Motor neuron (in vitro differentiated cells): ENCODE results near the gene LMLN. TPM values are rescaled to one million over a fixed set of nuclear protein-coding genes. Genes with fewer than 3 reads are reported as not detected.
A peak's percentile ranks its signal among the peaks of the same experiment; 100 is the strongest.

Experiments
- ATAC-seq, 8 experiments: fragments of 200-7000 bp; cut with Tn5 transposase; replicated peaks in 6 of 8; 2 replicates each; pipeline ENCODE4 v1.8.0; 2021; ENCODE audit warnings: mild to moderate bottlenecking in 8 of 8, moderate library complexity in 8 of 8
- H3K27ac ChIP-seq, 2 donors: fragments of 250-450 bp; sonication (Bioruptor Pico); 2 replicates each; pipeline ENCODE4 v1.9.0; 2021; ENCODE audit warnings: antibody characterized with exemption in 2 of 2, mild to moderate bottlenecking in 2 of 2, moderate library complexity in 1 of 2
- H3K4me1 ChIP-seq, 2 donors: fragments of 250-450 bp; sonication (Bioruptor Pico); replicated peaks in 1 of 2; 2 replicates each; pipeline ENCODE4 v1.6.1; 2021; ENCODE audit warnings: antibody characterized with exemption in 2 of 2, mild to moderate bottlenecking in 2 of 2, moderate library complexity in 1 of 2
- H3K4me3 ChIP-seq, 5 donors: fragments of 250-450 bp; sonication (Bioruptor Pico); 2 replicates each; pipeline ENCODE4 v1.9.0; 2021; ENCODE audit warnings: antibody characterized with exemption in 5 of 5, mild to moderate bottlenecking in 5 of 5, moderate library complexity in 4 of 5
- WGBS, 10 experiments: fragments of 450-650 bp; shearing (Covaris generic); methylation state at CpG; one replicate each; pipeline ENCODE4 v1.0.0; 2022; 5-methylcytosine and 5-hydroxymethylcytosine counted together
- in situ Hi-C, 9 experiments: fragments of 400-800 bp; cut with MboI; loops; one replicate each; pipeline ENCODE4 v1.15.0; 2021; ENCODE audit warnings: low sequenced_read_pairs in 9 of 9, low pct_unique_long_range_greater_than_20kb in 2 of 9; ENCODE audit not compliant: unreplicated experiment in 9 of 9
- total RNA-seq, 8 experiments: library from RNA; unstranded; fragments of 300-600 nt; gene quantifications; 2 replicates each; pipeline versions ENCODE4 v1.2.3 to v1.2.4, GENCODE V29; 2022

Gene LMLN
- total RNA-seq, 8 experiments from 2014 or later, result 3.9 to 10.6 (median 4.4) TPM

- 41 to 100% (median 88%) methylated on average over 1 to 4 of the region's 4 CpGs for WGBS, 10 experiments
- H3K27ac ChIP-seq, result no peak overlapping the region
- H3K4me3 ChIP-seq, result no peak overlapping the region
- in situ Hi-C loops, result no loop called here
- ATAC-seq, result no peak
- H3K4me1 ChIP-seq, result no peaks in the 10 kb centered on the region
Measured at GRCh38 chr3:198018416-198018815, 58.4 kb downstream of the LMLN start.

DNA sequence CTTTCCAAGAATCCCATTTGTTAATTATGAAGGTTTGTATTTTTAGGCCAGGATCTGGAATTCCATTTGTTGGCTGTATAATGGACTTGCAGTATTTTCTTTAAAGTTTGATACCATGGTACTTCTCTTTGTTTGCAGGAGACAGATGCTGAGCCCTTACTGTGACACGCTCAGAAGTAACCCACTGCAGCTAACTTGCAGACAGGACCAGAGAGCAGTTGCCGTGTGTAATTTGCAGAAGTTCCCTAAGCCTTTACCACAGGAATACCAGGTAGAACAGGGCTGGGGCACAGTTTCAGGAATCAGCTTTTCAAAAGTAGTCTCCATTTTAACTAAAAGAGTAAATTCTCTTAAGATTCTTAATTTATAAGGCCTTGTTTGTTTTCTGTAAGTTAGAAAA is 59.1 kb downstream of the LMLN start:
- no peak overlapping the region for H3K27ac ChIP-seq
- WGBS, 10 experiments, result 53 to 100% (median 79%) methylated on average over 1 to 2 of the region's 2 CpGs; no CpG with 5 or more reads in 2 of the 10 experiments
- in situ Hi-C loops, result no loop called here
- no peak overlapping the region for H3K4me3 ChIP-seq
- ATAC-seq, result no peak
- no peaks in the 10 kb centered on the region for H3K4me1 ChIP-seq

DNA sequence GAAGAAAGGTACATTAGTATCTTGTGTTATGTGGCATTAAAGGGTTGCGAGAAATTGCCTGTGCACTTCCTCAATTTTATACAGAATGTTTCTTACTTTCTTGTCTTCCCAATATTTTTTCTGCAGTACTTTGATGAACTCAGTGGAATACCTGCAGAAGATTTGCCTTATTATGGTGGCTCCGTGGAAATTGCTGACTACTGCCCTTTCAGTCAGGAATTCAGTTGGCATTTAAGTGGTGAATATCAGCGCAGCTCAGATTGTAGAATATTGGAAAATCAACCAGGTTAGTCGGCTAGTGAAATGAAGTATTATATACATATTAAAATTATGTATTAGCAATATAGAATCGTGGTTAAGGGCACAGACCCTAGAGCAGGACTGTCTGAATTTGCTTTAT is 61.3 kb downstream of the LMLN start:
- H3K4me1 ChIP-seq, result no peaks in the 10 kb centered on the region
- H3K4me3 ChIP-seq, result no peak overlapping the region
- ATAC-seq, result no peak
- 30 to 100% (median 85%) methylated on average over 2 to 5 of the region's 5 CpGs for WGBS, 10 experiments
- no peak overlapping the region for H3K27ac ChIP-seq
- in situ Hi-C loops, result no loop called here

DNA sequence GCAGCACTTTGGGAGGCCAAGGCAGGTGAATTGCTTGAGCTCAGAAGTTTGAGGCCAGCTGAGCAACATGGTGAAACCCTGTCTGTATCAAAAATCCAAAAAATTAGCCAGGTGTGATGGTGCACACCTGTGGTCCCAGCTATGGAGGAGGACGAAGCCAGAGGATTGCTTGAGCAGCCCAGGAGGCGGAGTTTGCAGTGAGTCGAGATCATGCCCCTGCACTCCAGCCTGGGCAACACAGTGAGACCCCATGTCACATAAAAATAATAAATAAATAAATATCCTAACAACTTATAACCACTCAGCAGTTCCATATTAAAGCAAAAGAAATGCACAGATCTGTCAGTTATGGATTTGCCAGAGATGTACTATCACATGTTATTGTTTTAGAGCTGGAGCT is 62.6 kb downstream of the LMLN start:
- 76 to 100% (median 100%) methylated on average over 1 to 3 of the region's 3 CpGs; no CpG with 5 or more reads in 5 of the 10 experiments for WGBS, 10 experiments

DNA sequence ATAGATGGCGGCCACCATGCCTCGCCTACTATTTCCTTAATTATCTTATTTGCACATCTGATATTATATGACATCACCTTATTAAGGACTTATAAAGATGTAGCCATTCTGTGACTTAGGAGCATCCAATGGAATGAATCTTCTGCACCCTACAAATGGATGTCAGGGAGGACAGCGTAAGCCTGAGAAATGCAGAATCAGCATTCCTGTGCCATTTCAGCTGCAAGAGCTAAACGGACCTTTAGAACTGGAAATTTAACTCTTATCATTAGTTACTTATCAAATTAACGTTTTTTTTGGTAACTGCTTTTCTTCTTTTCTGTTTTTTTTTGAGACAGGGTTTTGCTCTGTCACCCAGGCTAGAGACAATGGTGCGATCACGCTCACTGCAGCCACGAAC is 65.6 kb downstream of the LMLN start:
- Histone ChIP-seq H3K4me3 (no peak overlapping the region), H3K27ac (no peak overlapping the region), H3K4me1 (no peaks in the 10 kb centered on the region)
- in situ Hi-C loops, result no loop called here
- 31 to 88% (median 84%) methylated on average over 2 to 8 of the region's 8 CpGs; no CpG with 5 or more reads in 2 of the 10 experiments for WGBS, 10 experiments
- ATAC-seq, result no peak

More for the DNA sequence above, 62.6 kb downstream of the LMLN start:
- Histone ChIP-seq H3K27ac (no peak overlapping the region), H3K4me1 (no peaks in the 10 kb centered on the region), H3K4me3 (no peak overlapping the region)
- no peak for ATAC-seq
- in situ Hi-C loops, result no loop called here

DNA sequence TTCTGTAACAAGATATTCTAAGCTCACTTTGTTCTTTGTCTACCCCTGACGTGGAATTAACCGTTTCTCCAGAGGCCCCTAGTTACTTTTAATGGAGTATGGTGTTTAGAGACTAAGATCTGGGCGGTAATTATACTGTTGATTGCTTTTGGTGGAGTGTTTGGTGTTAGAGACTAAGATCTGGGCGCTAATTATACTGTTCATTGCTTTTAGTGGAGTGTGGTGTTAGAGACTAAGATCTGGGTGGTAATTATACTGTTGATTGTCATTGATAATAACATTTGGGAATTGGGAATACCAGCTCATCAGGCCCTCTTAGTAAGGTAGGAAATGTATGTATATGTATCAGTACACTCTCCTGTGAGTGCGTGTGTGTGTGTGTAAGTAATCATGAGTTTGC is 66.6 kb downstream of the LMLN start:
- H3K4me1 ChIP-seq, result no peaks in the 10 kb centered on the region
- no peak overlapping the region for H3K4me3 ChIP-seq
- no peak for ATAC-seq
- in situ Hi-C loops, result no loop called here
- H3K27ac ChIP-seq, result no peak overlapping the region
- WGBS, 10 experiments, result 50 to 100% (median 95%) methylated on average over 1 to 2 of the region's 5 CpGs; no CpG with 5 or more reads in 4 of the 10 experiments

GRCh38 chr3:198027045-198027798 is 67.2 kb downstream of the LMLN start:
- ATAC-seq, result no peak
- Histone ChIP-seq H3K4me3 (no peak overlapping the region), H3K4me1 (no peaks in the 10 kb centered on the region), H3K27ac (no peak overlapping the region)
- 62 to 100% (median 85%) methylated on average over 2 to 15 of the region's 17 CpGs for WGBS, 10 experiments
- in situ Hi-C loops, result no loop called here

DNA sequence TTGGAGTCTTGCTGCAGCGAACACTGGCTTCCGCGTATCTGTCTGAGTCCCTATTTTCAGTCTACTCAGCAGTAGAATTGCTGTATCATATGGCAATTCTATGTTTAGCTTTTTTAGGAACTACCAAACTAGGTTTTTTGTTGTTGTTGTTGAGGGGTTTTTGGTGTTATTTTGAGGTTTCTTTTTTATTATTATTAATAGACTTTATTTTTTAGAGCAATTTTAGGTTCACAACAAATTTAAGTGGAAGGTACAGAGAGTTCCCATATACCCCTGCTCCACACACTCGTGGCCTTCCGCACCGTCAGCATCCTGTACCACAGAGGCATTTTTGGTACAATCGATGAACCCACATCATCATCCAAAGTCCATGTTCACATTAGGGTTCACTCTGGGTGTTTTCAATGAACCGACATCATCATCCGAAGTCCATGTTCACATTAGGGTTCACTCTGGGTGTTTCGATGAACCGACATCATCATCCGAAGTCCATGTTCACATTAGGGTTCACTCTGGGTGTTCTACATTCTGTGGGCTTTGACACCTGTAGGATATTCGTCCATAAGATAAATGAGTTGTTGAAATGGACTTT is 67.9 kb downstream of the LMLN start:
- 83 to 99% (median 93%) methylated on average over 1 to 12 of the region's 13 CpGs for WGBS, 10 experiments
- H3K27ac ChIP-seq, result no peak overlapping the region
- no peak for ATAC-seq
- no peaks in the 10 kb centered on the region for H3K4me1 ChIP-seq
- no peak overlapping the region for H3K4me3 ChIP-seq
- in situ Hi-C loops, result no loop called here

GRCh38 chr3:198028718-198029117 is 68.7 kb downstream of the LMLN start:
- in situ Hi-C loops, result no loop called here
- Histone ChIP-seq H3K4me3 (no peak overlapping the region), H3K27ac (no peak overlapping the region), H3K4me1 (no peaks in the 10 kb centered on the region)
- ATAC-seq, result peak in 2 of 8 experiments; percentile 47 to 85
- 24 to 100% (median 80%) methylated on average over 2 to 6 of the region's 6 CpGs; no CpG with 5 or more reads in 1 of the 10 experiments for WGBS, 10 experiments

GRCh38 chr3:198030125-198030524 is 70.1 kb downstream of the LMLN start:
- WGBS, 10 experiments, result 73 to 100% (median 91%) methylated on average over 1 to 8 of the region's 8 CpGs; no CpG with 5 or more reads in 1 of the 10 experiments
- H3K27ac ChIP-seq, result no peak overlapping the region
- no peak for ATAC-seq
- no peak overlapping the region for H3K4me3 ChIP-seq
- in situ Hi-C loops, result no loop called here
- no peaks in the 10 kb centered on the region for H3K4me1 ChIP-seq

DNA sequence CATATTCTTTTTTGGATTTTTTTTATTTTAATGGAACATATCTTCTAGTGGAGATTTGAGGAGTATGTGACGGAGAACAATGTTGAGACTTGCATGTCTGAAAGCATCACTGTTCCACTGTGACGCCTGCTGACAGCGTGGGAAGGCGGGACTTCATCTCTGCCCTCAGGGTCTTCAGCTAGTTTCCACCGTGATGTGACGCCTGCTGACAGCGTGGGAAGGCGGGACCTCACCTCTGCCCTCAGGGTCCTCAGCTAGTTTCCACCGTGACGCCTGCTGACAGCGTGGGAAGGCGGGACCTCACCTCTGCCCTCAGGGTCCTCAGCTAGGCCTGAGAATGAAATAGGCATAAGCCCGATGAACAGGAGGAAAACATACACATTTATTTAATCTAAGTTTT is 70.7 kb downstream of the LMLN start:
- WGBS, 10 experiments, result 60 to 93% (median 82%) methylated on average over 1 to 10 of the region's 13 CpGs; no CpG with 5 or more reads in 2 of the 10 experiments
- H3K27ac ChIP-seq, result no peak overlapping the region
- ATAC-seq, result no peak
- H3K4me1 ChIP-seq, result no peaks in the 10 kb centered on the region
- no peak overlapping the region for H3K4me3 ChIP-seq
- in situ Hi-C loops, result no loop called here

DNA sequence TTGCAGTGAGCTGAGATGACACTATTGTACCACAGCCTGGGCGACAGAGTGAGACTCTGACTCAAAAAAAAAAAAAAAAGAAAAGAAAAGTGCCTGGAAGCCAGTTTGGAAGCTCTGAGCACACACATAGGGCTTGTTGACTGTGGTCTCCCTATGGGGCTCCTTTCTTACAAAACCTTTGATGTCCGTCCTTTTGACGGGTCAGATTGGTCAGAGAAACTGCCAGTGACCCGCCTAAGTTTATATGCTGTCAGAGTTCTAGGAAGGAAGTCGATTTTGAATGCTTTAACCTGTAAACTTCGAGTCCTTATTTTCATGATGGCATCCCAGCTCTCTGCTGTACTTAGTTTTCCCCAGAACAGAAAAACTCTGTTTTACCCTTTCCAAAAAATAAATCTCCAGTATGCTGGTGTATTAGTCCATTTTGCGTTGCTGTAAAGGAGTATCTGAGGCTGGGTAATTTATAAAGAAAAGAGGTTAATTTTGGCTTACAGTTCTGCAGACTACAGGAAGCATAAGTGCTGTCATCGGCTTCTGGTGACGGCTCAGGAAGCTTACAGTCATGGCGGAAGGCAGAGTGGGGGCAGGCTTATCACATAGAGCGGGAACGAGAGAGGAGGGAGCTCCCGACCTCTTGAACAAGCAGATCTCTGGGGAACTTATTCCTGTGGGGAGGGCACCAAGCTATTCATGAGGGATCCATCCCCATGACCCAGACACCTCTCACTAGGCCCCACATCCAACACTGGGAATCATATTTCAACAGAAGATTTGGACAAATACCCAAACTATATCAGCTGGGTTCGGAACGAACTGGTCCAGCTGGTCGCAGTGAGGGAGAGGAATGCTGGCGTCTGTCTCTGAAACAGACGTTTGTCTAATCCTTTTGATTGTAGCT is 72.3 kb downstream of the LMLN start:
- ATAC-seq, result no peak
- H3K4me3 ChIP-seq, result no peak overlapping the region
- no peak overlapping the region for H3K27ac ChIP-seq
- no peaks in the 10 kb centered on the region for H3K4me1 ChIP-seq
- in situ Hi-C loops, result no loop called here
- 59 to 95% (median 83%) methylated on average over 4 to 13 of the region's 18 CpGs for WGBS, 10 experiments

DNA sequence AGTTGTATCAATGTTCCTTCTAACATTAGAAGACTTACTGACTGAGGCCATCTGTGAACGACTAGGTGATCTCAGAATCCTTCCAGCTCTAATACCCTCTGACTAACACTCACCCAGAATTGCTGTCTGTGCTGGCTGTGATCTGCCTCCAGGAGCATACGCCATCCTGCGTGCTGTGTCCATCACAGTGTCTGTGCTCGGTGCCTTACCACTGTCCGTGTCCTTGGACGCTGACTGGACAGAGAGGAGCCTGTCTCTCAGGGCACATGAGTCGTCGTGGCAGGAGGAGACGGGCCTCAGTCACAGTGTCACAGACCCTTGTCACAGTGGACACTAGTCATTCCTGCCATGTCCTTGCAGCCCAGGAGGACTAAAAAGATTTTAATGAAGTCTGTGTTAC is 83.1 kb downstream of the LMLN start:
- Histone ChIP-seq H3K27ac (no peak overlapping the region), H3K4me1 (no peaks in the 10 kb centered on the region), H3K4me3 (no peak overlapping the region)
- in situ Hi-C loops, result no loop called here
- WGBS, 10 experiments, result 40 to 100% (median 83%) methylated on average over 1 to 9 of the region's 9 CpGs; no CpG with 5 or more reads in 1 of the 10 experiments
- ATAC-seq, result peak in 2 of 8 experiments; percentile 47 to 87
